ENCODE data around the gene SCAMP2. TPM values are rescaled to one million over a fixed set of nuclear protein-coding genes. Genes with fewer than 3 reads are reported as not detected.
A peak's percentile ranks its signal among the peaks of the same experiment; 100 is the strongest.

SCAMP2 gene
- total RNA-seq, 1 experiment from 2014 or later = 50.2 TPM

- H2BK12ac ChIP-seq (ENCODE audit: insufficient read length, low read depth, low read length) = no peak overlapping the region
- no peak overlapping the region for H3T11ph ChIP-seq (ENCODE audit: low read length)
- no peak overlapping the region for H3K9ac ChIP-seq (ENCODE audit: extremely low read depth, insufficient read length, low read length)
- no peak overlapping the region for H3K4me2 ChIP-seq (ENCODE audit: insufficient read depth, insufficient read length, low read length)
- Mint-ChIP-seq H3K9me3 (no peaks in the 10 kb centered on the region; a peak in 1 of 5 replicates), H3K4me3 (peak overlapping the region in 1 of 2 experiments; percentile 38; a peak in 1 of 5 replicates), H3K4me1 (peaks cover 17 to 45% of the 10 kb centered on the region in 2 experiments), H3K27ac (peak overlapping the region in 1 of 3 experiments; percentile 56; a peak in 1 of 7 replicates), H3K36me3 (ENCODE audit: insufficient read depth in 1 of 3, low read depth in 3 of 3) (no peaks in the 10 kb centered on the region), H3K27me3 (ENCODE audit: low read depth) (peaks cover 28% of the 10 kb centered on the region)
- H3K4me1 ChIP-seq (ENCODE audit: insufficient read depth, low read length) = no peaks in the 10 kb centered on the region
- H2BK120ac ChIP-seq (ENCODE audit: low read depth, low read length, poor library complexity, severe bottlenecking) = no peak overlapping the region
- H3K79me1 ChIP-seq (ENCODE audit: insufficient read depth, low read depth, low read length, poor library complexity, severe bottlenecking) = no peaks in the 10 kb centered on the region
- H2AFZ ChIP-seq (ENCODE audit: low read length) = no peak overlapping the region
- no peak for TF ChIP-seq CTCF (conservative IDR thresholded peaks at IDR 0.05)
- H3K4ac ChIP-seq (ENCODE audit: low read depth, low read length) = no peak overlapping the region
- no peak overlapping the region for H3K27ac ChIP-seq (ENCODE audit: insufficient read length, low read depth, low read length)
- H2BK20ac ChIP-seq (ENCODE audit: low read depth, low read length, poor library complexity, severe bottlenecking) = no peak overlapping the region
- no CpG with 5 or more reads among the region's 5 CpGs for WGBS (ENCODE audit: extremely low coverage, insufficient read length, low lambda C conversion rate)
- H2AK5ac ChIP-seq (ENCODE audit: insufficient read length, low read length) = no peak overlapping the region
- H3K9me3 ChIP-seq (ENCODE audit: control insufficient read depth, low read depth, low read length) = no peaks in the 10 kb centered on the region
- no peak overlapping the region for H4K8ac ChIP-seq (replicated peaks; ENCODE audit: insufficient read length, low read depth, low read length)
- no peak for DNase-seq
- H2BK15ac ChIP-seq (ENCODE audit: low read depth, low read length) = no peak overlapping the region
- H3K27me3 ChIP-seq (ENCODE audit: insufficient read depth, low read length) = no peaks in the 10 kb centered on the region; the same call in 1 of the 2 replicates
- no peak overlapping the region for H3K23ac ChIP-seq (ENCODE audit: insufficient read length, low read depth, low read length)
- H3K14ac ChIP-seq (ENCODE audit: insufficient read depth, low read length) = no peak overlapping the region; the same call in 1 of the 2 replicates
- no peaks in the 10 kb centered on the region for H4K20me1 ChIP-seq (ENCODE audit: control insufficient read depth, insufficient read depth, insufficient read length)
- H3K79me2 ChIP-seq (ENCODE audit: insufficient read depth, low read length) = no peaks in the 10 kb centered on the region
- no peak overlapping the region for H3K18ac ChIP-seq (ENCODE audit: insufficient read length, low read depth, low read length)
- no peak overlapping the region for H4K91ac ChIP-seq (ENCODE audit: insufficient read length, low read depth, low read length)
- no peak overlapping the region for H2BK5ac ChIP-seq (ENCODE audit: insufficient read length, low read length)
- no peak overlapping the region for H3K56ac ChIP-seq (ENCODE audit: insufficient read length, low read depth, low read length)
- no peak overlapping the region for H4K5ac ChIP-seq (ENCODE audit: insufficient read length, low read depth, low read length)
- no peaks in the 10 kb centered on the region for H3K23me2 ChIP-seq (ENCODE audit: insufficient read length, low read depth, low read length, poor library complexity, severe bottlenecking)
These were observed 53.1 kb downstream of the SCAMP2 start for GRCh38 chr15:74820056-74820455.
